Caki2 (cell line): ENCODE results near the gene ATP6V0D1. TPM values are rescaled to one million over a fixed set of nuclear protein-coding genes. Genes with fewer than 3 reads are reported as not detected.

Experiments
- DNase-seq: peaks from one replicate; pipeline ENCODE4 v3.0.0-alpha.2; 2015; ENCODE audit warnings: low read depth
- in situ Hi-C: cut with HindIII; loops from 2 replicates; pipeline ENCODE4 v1.10.0; 2016; ENCODE audit warnings: low sequenced_read_pairs, low pct_unique_long_range_greater_than_20kb, mixed read lengths
- total RNA-seq: library from RNA; depleted of rRNA; stranded (reverse); fragments of >200 nt; shearing (Covaris generic); gene quantifications from 2 replicates; pipeline ENCODE4 v1.2.3, GENCODE V29; 2014; ENCODE audit warnings: low replicate concordance

Gene ATP6V0D1
- total RNA-seq, 1 experiment from 2014 or later = 39.7 TPM

- in situ Hi-C loops = no loop called here
Measured at GRCh38 chr16:67400901-67401300, 80.1 kb downstream of the ATP6V0D1 start.

GRCh38 chr16:67399749-67400704 lies 80.9 kb downstream of the ATP6V0D1 start:
- DNase-seq = no peak
- in situ Hi-C loops = no loop called here

More at GRCh38 chr16:67400901-67401300, 80.1 kb downstream of the ATP6V0D1 start:
- DNase-seq = no peak

- no peak for DNase-seq
- in situ Hi-C loops = no loop called here
Measured at GRCh38 chr16:67399218-67399733, 81.7 kb downstream of the ATP6V0D1 start.

GRCh38 chr16:67398546-67399217 lies 82.3 kb downstream of the ATP6V0D1 start:
- in situ Hi-C loops = no loop called here
- DNase-seq = no peak

GRCh38 chr16:67397812-67398545 lies 83.0 kb downstream of the ATP6V0D1 start:
- in situ Hi-C loops = no loop called here
- no peak for DNase-seq

GRCh38 chr16:67397036-67397801 lies 83.7 kb downstream of the ATP6V0D1 start:
- no peak for DNase-seq
- in situ Hi-C loops = no loop called here

- in situ Hi-C loops = no loop called here
- DNase-seq = peak; percentile 96
Measured at GRCh38 chr16:67396159-67397035, 84.6 kb downstream of the ATP6V0D1 start.

GRCh38 chr16:67395458-67396158 lies 85.3 kb downstream of the ATP6V0D1 start:
- DNase-seq = no peak
- in situ Hi-C loops = no loop called here

- no peak for DNase-seq
- in situ Hi-C loops = no loop called here
Measured at GRCh38 chr16:67395105-67395457, 85.9 kb downstream of the ATP6V0D1 start.

- no peak for DNase-seq
- in situ Hi-C loops = no loop called here
Measured at GRCh38 chr16:67394155-67395104, 86.5 kb downstream of the ATP6V0D1 start.

- no peak for DNase-seq
- in situ Hi-C loops = no loop called here
Measured at GRCh38 chr16:67393788-67394154, 87.2 kb downstream of the ATP6V0D1 start.

GRCh38 chr16:67393111-67393787 lies 87.7 kb downstream of the ATP6V0D1 start, which contains the start of gene TPPP3:
Gene TPPP3, minus strand, starts transcription at chr16:67393498. Its CDS starts 2,387 bp downstream, at chr16:67391111.
- peak; percentile 83 for DNase-seq
- in situ Hi-C loops = no loop called here

GRCh38 chr16:67392301-67393059 lies 88.5 kb downstream of the ATP6V0D1 start:
- DNase-seq = no peak
- in situ Hi-C loops = no loop called here
